ENCODE results near the gene UBE2F.

UBE2F gene

GRCh38 chr2:238007924-238008323 lies 41.1 kb downstream of the UBE2F start:
- DNase-seq (ENCODE audit: extremely low spot score) = no peak
- TF ChIP-seq NFRKB (IDR thresholded peaks at IDR 0.05) (no peak), ELF4 (IDR thresholded peaks at IDR 0.05) (no peak), L3MBTL2 (conservative IDR thresholded peaks at IDR 0.05) (no peak), TARDBP (IDR thresholded peaks at IDR 0.05) (no peak), ARNT (IDR thresholded peaks at IDR 0.05) (no peak), FOXK2 (IDR thresholded peaks at IDR 0.05) (no peak), FOXA1 (IDR thresholded peaks at IDR 0.05) (no peak)
- POLR2A ChIA-PET = no interaction called here
- CTCF ChIA-PET = no interaction called here

GRCh38 chr2:238009563-238009962 lies 42.7 kb downstream of the UBE2F start:
- ChIA-PET CTCF (no interaction called here), POLR2A (no interaction called here)
- DNase-seq (ENCODE audit: extremely low spot score) = no peak
- TF ChIP-seq FOXK2 (IDR thresholded peaks at IDR 0.05) = no peak
- no peak for TF ChIP-seq ARNT (IDR thresholded peaks at IDR 0.05)
- no peak for TF ChIP-seq LEF1 (IDR thresholded peaks at IDR 0.05; ENCODE audit: borderline replicate concordance)
- no peak for TF ChIP-seq SUZ12 (IDR thresholded peaks at IDR 0.05)
- TF ChIP-seq SP1 (IDR thresholded peaks at IDR 0.05) = no peak

- TF ChIP-seq FOXM1 (IDR thresholded peaks at IDR 0.05; ENCODE audit: borderline replicate concordance) (no peak), BHLHE40 (IDR thresholded peaks at IDR 0.05; ENCODE audit: borderline replicate concordance) (no peak), PKNOX1 (IDR thresholded peaks at IDR 0.05) (no peak), ELF4 (IDR thresholded peaks at IDR 0.05) (no peak), SP1 (IDR thresholded peaks at IDR 0.05) (no peak), SUZ12 (IDR thresholded peaks at IDR 0.05) (no peak), TARDBP (IDR thresholded peaks at IDR 0.05) (no peak), FOXK2 (IDR thresholded peaks at IDR 0.05) (no peak), ZNF384 (IDR thresholded peaks at IDR 0.05) (no peak), NFRKB (IDR thresholded peaks at IDR 0.05) (no peak), HDGF (IDR thresholded peaks at IDR 0.05; ENCODE audit: borderline replicate concordance) (no peak), FOXA1 (IDR thresholded peaks at IDR 0.05) (no peak), L3MBTL2 (conservative IDR thresholded peaks at IDR 0.05) (no peak), ARNT (IDR thresholded peaks at IDR 0.05) (no peak), CTBP1 (IDR thresholded peaks at IDR 0.05; ENCODE audit: borderline replicate concordance) (no peak), LEF1 (IDR thresholded peaks at IDR 0.05; ENCODE audit: borderline replicate concordance) (no peak)
- ChIA-PET POLR2A (no interaction called here), CTCF (no interaction called here)
- no peak for DNase-seq (ENCODE audit: extremely low spot score)
Measured at GRCh38 chr2:238010572-238010971, 43.8 kb downstream of the UBE2F start.

GRCh38 chr2:238013806-238014205 lies 47.0 kb downstream of the UBE2F start:
- ChIA-PET POLR2A (no interaction called here), CTCF (no interaction called here)
- no peak for DNase-seq (ENCODE audit: extremely low spot score)
- TF ChIP-seq NFRKB (IDR thresholded peaks at IDR 0.05) (no peak), TARDBP (IDR thresholded peaks at IDR 0.05) (no peak), L3MBTL2 (conservative IDR thresholded peaks at IDR 0.05) (no peak), ARNT (IDR thresholded peaks at IDR 0.05) (no peak), FOXM1 (IDR thresholded peaks at IDR 0.05; ENCODE audit: borderline replicate concordance) (no peak), LEF1 (IDR thresholded peaks at IDR 0.05; ENCODE audit: borderline replicate concordance) (no peak), ELF4 (IDR thresholded peaks at IDR 0.05) (no peak), BHLHE40 (IDR thresholded peaks at IDR 0.05; ENCODE audit: borderline replicate concordance) (no peak), ZNF384 (IDR thresholded peaks at IDR 0.05) (no peak)

- DNase-seq (ENCODE audit: extremely low spot score) = no peak
- TF ChIP-seq TARDBP (IDR thresholded peaks at IDR 0.05) (no peak), ZNF384 (IDR thresholded peaks at IDR 0.05) (no peak), NFRKB (IDR thresholded peaks at IDR 0.05) (no peak), L3MBTL2 (conservative IDR thresholded peaks at IDR 0.05) (no peak), SP1 (IDR thresholded peaks at IDR 0.05) (no peak), FOXK2 (IDR thresholded peaks at IDR 0.05) (no peak), ELF4 (IDR thresholded peaks at IDR 0.05) (no peak), PKNOX1 (IDR thresholded peaks at IDR 0.05) (no peak), FOXM1 (IDR thresholded peaks at IDR 0.05; ENCODE audit: borderline replicate concordance) (no peak), BHLHE40 (IDR thresholded peaks at IDR 0.05; ENCODE audit: borderline replicate concordance) (no peak), ARNT (IDR thresholded peaks at IDR 0.05) (no peak), CTBP1 (IDR thresholded peaks at IDR 0.05; ENCODE audit: borderline replicate concordance) (no peak), FOXA1 (IDR thresholded peaks at IDR 0.05) (no peak), HDGF (IDR thresholded peaks at IDR 0.05; ENCODE audit: borderline replicate concordance) (no peak), LEF1 (IDR thresholded peaks at IDR 0.05; ENCODE audit: borderline replicate concordance) (no peak), SUZ12 (IDR thresholded peaks at IDR 0.05) (no peak)
- ChIA-PET CTCF (no interaction called here), POLR2A (no interaction called here)
Measured at GRCh38 chr2:238015705-238016104, 48.9 kb downstream of the UBE2F start.

GRCh38 chr2:238016526-238016925 lies 49.7 kb downstream of the UBE2F start:
- ChIA-PET CTCF (no interaction called here), POLR2A (no interaction called here)
- DNase-seq (ENCODE audit: extremely low spot score) = no peak
- no peak for TF ChIP-seq ARNT (IDR thresholded peaks at IDR 0.05)
- no peak for TF ChIP-seq SUZ12 (IDR thresholded peaks at IDR 0.05)
- TF ChIP-seq ELF4 (IDR thresholded peaks at IDR 0.05) = no peak
- no peak for TF ChIP-seq FOXA1 (IDR thresholded peaks at IDR 0.05)
- no peak for TF ChIP-seq SP1 (IDR thresholded peaks at IDR 0.05)
- TF ChIP-seq L3MBTL2 (conservative IDR thresholded peaks at IDR 0.05) = no peak
- no peak for TF ChIP-seq HDGF (IDR thresholded peaks at IDR 0.05; ENCODE audit: borderline replicate concordance)
- no peak for TF ChIP-seq FOXM1 (IDR thresholded peaks at IDR 0.05; ENCODE audit: borderline replicate concordance)
- TF ChIP-seq FOXK2 (IDR thresholded peaks at IDR 0.05) = no peak
- no peak for TF ChIP-seq LEF1 (IDR thresholded peaks at IDR 0.05; ENCODE audit: borderline replicate concordance)
- TF ChIP-seq PKNOX1 (IDR thresholded peaks at IDR 0.05) = no peak
- no peak for TF ChIP-seq BHLHE40 (IDR thresholded peaks at IDR 0.05; ENCODE audit: borderline replicate concordance)
- TF ChIP-seq CTBP1 (IDR thresholded peaks at IDR 0.05; ENCODE audit: borderline replicate concordance) = no peak
- no peak for TF ChIP-seq NFRKB (IDR thresholded peaks at IDR 0.05)
- TF ChIP-seq ZNF384 (IDR thresholded peaks at IDR 0.05) = no peak
